DOHH2 (cell line): Measurements from ENCODE around the gene TMEM45B.
"Not testable (repeated sequence)": the region's sequence is repeated elsewhere in the genome, so short reads cannot be mapped to it uniquely, and the experiment has no call there.

Experiments used
- H3F3A ChIP-seq: fragments of 200-600 bp; sonication (generic), shearing (Covaris generic); 2 replicates; pipeline ENCODE4 v1.6.0; 2016; ENCODE audit warnings: antibody characterized with exemption, mild to moderate bottlenecking; ENCODE audit not compliant: control insufficient read depth, insufficient read depth
- H3K27ac ChIP-seq: fragments of 200-600 bp; sonication (generic); 2 replicates; pipeline ENCODE4 v1.5.1; 2014; ENCODE audit warnings: low read depth, mild to moderate bottlenecking, low read length, moderate library complexity
- H3K27me3 ChIP-seq: fragments of 200-600 bp; sonication (generic); 2 replicates; pipeline ENCODE4 v1.6.1; 2014; ENCODE audit warnings: mild to moderate bottlenecking, low read length, mixed read lengths; ENCODE audit not compliant: control insufficient read depth
- H3K36me3 ChIP-seq: fragments of 200-600 bp; sonication (generic); 2 replicates; pipeline ENCODE4 v1.6.1; 2014; ENCODE audit warnings: mild to moderate bottlenecking, low read length, moderate library complexity, mixed read lengths; ENCODE audit not compliant: control insufficient read depth
- H3K4me1 ChIP-seq: fragments of 200-600 bp; sonication (generic); 2 replicates; pipeline ENCODE4 v1.6.1; 2014; ENCODE audit warnings: mild to moderate bottlenecking, low read length, mixed read lengths; ENCODE audit not compliant: control insufficient read depth
- H3K4me2 ChIP-seq: fragments of 200-600 bp; sonication (generic); 2 replicates; pipeline ENCODE4 v1.6.0; 2014; ENCODE audit warnings: mild to moderate bottlenecking, low read length, moderate library complexity
- H3K4me3 ChIP-seq: fragments of 200-600 bp; sonication (generic); 2 replicates; pipeline ENCODE4 v1.5.1; 2014; ENCODE audit warnings: mild to moderate bottlenecking, low read length, mixed read lengths
- H3K79me2 ChIP-seq: fragments of 200-600 bp; sonication (generic); 2 replicates; pipeline ENCODE4 v1.6.1; 2014; ENCODE audit warnings: mild to moderate bottlenecking, low read length, mixed read lengths; ENCODE audit not compliant: control insufficient read depth
- H3K9me2 ChIP-seq: fragments of 200-600 bp; sonication (generic); replicated peaks from 2 replicates; pipeline ENCODE4 v1.6.1; 2014; ENCODE audit warnings: mild to moderate bottlenecking, low read length, mixed read lengths; ENCODE audit not compliant: control insufficient read depth
- H3K9me3 ChIP-seq: fragments of 200-600 bp; sonication (generic); 2 replicates; pipeline ENCODE4 v1.6.1; 2014; ENCODE audit warnings: antibody characterized with exemption, low read length, mixed read lengths; ENCODE audit not compliant: control insufficient read depth, insufficient read depth
- H4K20me1 ChIP-seq: fragments of 200-600 bp; sonication (generic); 2 replicates; pipeline ENCODE4 v1.6.0; 2014; ENCODE audit warnings: low read depth, mild to moderate bottlenecking, antibody characterized with exemption, low read length, moderate library complexity; ENCODE audit not compliant: control insufficient read depth, insufficient read depth
- CTCF ChIP-seq: fragments of 200-600 bp; sonication (generic); IDR thresholded peaks from one replicate; pipeline ENCODE4 v1.5.1; 2014; ENCODE audit warnings: antibody characterized with exemption, mild to moderate bottlenecking, low read depth, low read length; ENCODE audit not compliant: poor library complexity, severe bottlenecking
- EZH2phosphoT487 ChIP-seq: fragments of 200-600 bp; sonication (generic); IDR thresholded peaks from 2 replicates; pipeline ENCODE4 v1.6.1; 2017; ENCODE audit warnings: borderline replicate concordance, mild to moderate bottlenecking, antibody characterized with exemption, low read length, moderate library complexity, mixed read lengths

TMEM45B gene

GRCh38 chr11:129846508-129847335, 31.1 kb downstream of the TMEM45B start:
- no peak overlapping the region for H3K27ac ChIP-seq
- TF ChIP-seq CTCF (no peak), EZH2phosphoT487 (no peak)
- no peak overlapping the region for H3K4me3 ChIP-seq

GRCh38 chr11:129847361-129847760, 31.7 kb downstream of the TMEM45B start:
- H3F3A ChIP-seq, H3K9me2 ChIP-seq, H3K27me3 ChIP-seq, H3K4me1 ChIP-seq, H3K27ac ChIP-seq, H3K36me3 ChIP-seq, H3K79me2 ChIP-seq, H3K4me2 ChIP-seq, H3K9me3 ChIP-seq, H4K20me1 ChIP-seq, H3K4me3 ChIP-seq: not testable (repeated sequence)

More at GRCh38 chr11:129846508-129847335, 31.1 kb downstream of the TMEM45B start:
- Histone ChIP-seq H3K4me2 (no peak overlapping the region), H3K79me2 (no peaks in the 10 kb centered on the region), H4K20me1 (no peaks in the 10 kb centered on the region), H3K9me2 (no peaks in the 10 kb centered on the region), H3K36me3 (no peaks in the 10 kb centered on the region), H3K9me3 (no peaks in the 10 kb centered on the region), H3K27me3 (no peaks in the 10 kb centered on the region), H3K4me1 (no peaks in the 10 kb centered on the region), H3F3A (no peaks in the 10 kb centered on the region)

GRCh38 chr11:129849447-129850130, 33.9 kb downstream of the TMEM45B start:
- Histone ChIP-seq H3K27me3 (no peaks in the 10 kb centered on the region), H3K27ac (no peak overlapping the region), H3F3A (no peaks in the 10 kb centered on the region), H3K9me3 (no peaks in the 10 kb centered on the region), H3K9me2 (no peaks in the 10 kb centered on the region), H3K79me2 (no peaks in the 10 kb centered on the region), H4K20me1 (no peaks in the 10 kb centered on the region), H3K4me3 (no peak overlapping the region), H3K4me1 (peaks cover 13% of the 10 kb centered on the region), H3K4me2 (no peak overlapping the region), H3K36me3 (no peaks in the 10 kb centered on the region)
- no peak for TF ChIP-seq CTCF
- TF ChIP-seq EZH2phosphoT487: no peak

GRCh38 chr11:129852125-129852740, 36.6 kb downstream of the TMEM45B start:
- Histone ChIP-seq H3K9me2 (no peaks in the 10 kb centered on the region), H3K4me1 (peaks cover 13% of the 10 kb centered on the region), H3K27ac (no peak overlapping the region), H3K4me3 (no peak overlapping the region), H3K4me2 (no peak overlapping the region), H3K79me2 (no peaks in the 10 kb centered on the region), H3F3A (no peaks in the 10 kb centered on the region), H3K9me3 (no peaks in the 10 kb centered on the region), H3K36me3 (no peaks in the 10 kb centered on the region), H4K20me1 (no peaks in the 10 kb centered on the region), H3K27me3 (no peaks in the 10 kb centered on the region)
- TF ChIP-seq EZH2phosphoT487: no peak
- no peak for TF ChIP-seq CTCF
